Fibroblast of the aortic adventitia (primary cell): ENCODE data around the gene SEMA6A. TPM values are rescaled to one million over a fixed set of nuclear protein-coding genes. Genes with fewer than 3 reads are reported as not detected.

Experiments used
- DNase-seq: peaks from one replicate; pipeline ENCODE4 v3.0.0-alpha.2; 2010; ENCODE audit warnings: low read depth
- H3K4me3 ChIP-seq: 2 replicates; pipeline ENCODE4 v1.5.1; 2011; ENCODE audit warnings: low read depth, mild to moderate bottlenecking, control low read depth, low read length, moderate library complexity
- total RNA-seq: library from RNA; depleted of rRNA; stranded (reverse); fragments of >200 nt; gene quantifications from 2 replicates; pipeline ENCODE4 v1.2.3, GENCODE V29; 2012; ENCODE audit warnings: low replicate concordance
- TF ChIP-seq, protein P1 (sequence below): IDR thresholded peaks from 2 replicates; pipeline ENCODE4 v1.5.1; 2011; ENCODE audit warnings: mild to moderate bottlenecking, low read length, control low read depth, inconsistent platforms; ENCODE audit not compliant: insufficient read depth

SEMA6A gene
- total RNA-seq, 1 donor: 0.36 TPM

- DNase-seq: no peak
- TF ChIP-seq, protein P1, sequence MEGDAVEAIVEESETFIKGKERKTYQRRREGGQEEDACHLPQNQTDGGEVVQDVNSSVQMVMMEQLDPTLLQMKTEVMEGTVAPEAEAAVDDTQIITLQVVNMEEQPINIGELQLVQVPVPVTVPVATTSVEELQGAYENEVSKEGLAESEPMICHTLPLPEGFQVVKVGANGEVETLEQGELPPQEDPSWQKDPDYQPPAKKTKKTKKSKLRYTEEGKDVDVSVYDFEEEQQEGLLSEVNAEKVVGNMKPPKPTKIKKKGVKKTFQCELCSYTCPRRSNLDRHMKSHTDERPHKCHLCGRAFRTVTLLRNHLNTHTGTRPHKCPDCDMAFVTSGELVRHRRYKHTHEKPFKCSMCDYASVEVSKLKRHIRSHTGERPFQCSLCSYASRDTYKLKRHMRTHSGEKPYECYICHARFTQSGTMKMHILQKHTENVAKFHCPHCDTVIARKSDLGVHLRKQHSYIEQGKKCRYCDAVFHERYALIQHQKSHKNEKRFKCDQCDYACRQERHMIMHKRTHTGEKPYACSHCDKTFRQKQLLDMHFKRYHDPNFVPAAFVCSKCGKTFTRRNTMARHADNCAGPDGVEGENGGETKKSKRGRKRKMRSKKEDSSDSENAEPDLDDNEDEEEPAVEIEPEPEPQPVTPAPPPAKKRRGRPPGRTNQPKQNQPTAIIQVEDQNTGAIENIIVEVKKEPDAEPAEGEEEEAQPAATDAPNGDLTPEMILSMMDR: no peak
- no peak overlapping the region for H3K4me3 ChIP-seq
These were observed 2.9 kb downstream of the SEMA6A start for GRCh38 chr5:116571568-116572349.

- no peak overlapping the region for H3K4me3 ChIP-seq
- TF ChIP-seq, protein P1: no peak
- no peak for DNase-seq
These were observed 4.6 kb downstream of the SEMA6A start for GRCh38 chr5:116569999-116570398.

DNA sequence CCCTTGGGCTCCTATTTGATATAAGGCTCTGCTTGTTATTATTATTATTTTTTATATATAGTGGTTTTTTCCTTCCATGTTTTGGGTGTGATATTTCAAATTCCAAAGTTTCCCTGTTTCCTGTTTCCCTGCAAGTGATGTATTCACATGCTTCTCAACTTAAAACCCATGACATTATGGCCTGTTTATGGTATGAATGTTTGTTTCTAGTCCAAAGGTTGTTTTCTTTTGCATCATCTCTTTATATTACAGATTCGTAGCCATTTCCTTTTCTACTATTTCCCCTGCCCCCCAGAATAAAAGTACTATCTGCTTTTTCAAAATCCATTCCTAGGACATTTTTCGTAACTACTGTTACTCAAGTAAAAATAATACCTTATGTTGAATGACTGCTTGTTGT, 7.5 kb downstream of the SEMA6A start:
- no peak overlapping the region for H3K4me3 ChIP-seq
- TF ChIP-seq, protein P1: no peak
- no peak for DNase-seq

GRCh38 chr5:116566251-116566650, 8.4 kb downstream of the SEMA6A start:
- TF ChIP-seq, protein P1: no peak
- DNase-seq: no peak
- H3K4me3 ChIP-seq: no peak overlapping the region

DNA sequence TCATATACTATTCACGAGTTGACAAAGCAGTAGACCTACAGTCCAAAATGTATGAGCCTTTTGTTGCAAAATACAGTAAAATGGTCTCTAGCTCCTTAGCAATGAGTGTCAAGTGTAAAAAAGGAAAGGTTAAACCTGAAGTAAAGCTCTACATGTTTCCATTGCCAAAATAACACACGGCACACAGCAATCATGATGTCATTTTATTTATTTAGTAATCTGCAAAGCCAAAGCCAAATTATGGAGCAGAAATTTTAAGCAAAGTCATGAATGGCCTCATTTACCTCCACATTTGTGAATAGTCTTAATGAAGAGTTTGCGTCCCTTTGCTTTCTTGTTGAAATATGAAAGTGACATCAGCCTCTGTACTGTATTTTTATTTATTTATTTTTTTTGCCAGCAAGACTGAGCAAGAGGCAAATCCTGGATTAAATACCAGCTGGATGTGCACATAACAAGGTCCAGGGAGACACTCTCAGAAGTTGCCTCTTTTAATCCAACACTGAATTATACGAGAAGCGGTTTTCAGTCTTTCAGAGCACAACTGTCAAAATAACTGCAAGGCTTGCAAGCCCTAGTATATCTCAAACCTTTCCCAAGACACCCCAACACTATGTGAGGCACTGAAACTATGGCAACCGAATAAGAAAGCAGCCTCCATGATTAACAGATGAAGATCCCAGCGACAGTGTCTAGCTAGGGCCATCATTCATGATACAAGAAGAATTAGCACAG, 9.7 kb downstream of the SEMA6A start:
- no peak for DNase-seq
- TF ChIP-seq, protein P1: no peak
- H3K4me3 ChIP-seq: no peak overlapping the region

GRCh38 chr5:116564312-116564711, 10.3 kb downstream of the SEMA6A start:
- H3K4me3 ChIP-seq: no peak overlapping the region
- DNase-seq: no peak
- TF ChIP-seq, protein P1: no peak
